Measurements from ENCODE around the gene OR2T4.

GRCh38 chr1:248380854-248381253 lies 19.4 kb downstream of the OR2T4 start:
- TF ChIP-seq CTCF (CRISPR knock-in tag; IDR thresholded peaks at IDR 0.05) = no peak
- no peak for TF ChIP-seq ZMYM2 (CRISPR knock-in tag; IDR thresholded peaks at IDR 0.05)
- no peak for TF ChIP-seq ZNF816 (CRISPR knock-in tag; IDR thresholded peaks at IDR 0.05; ENCODE audit: borderline replicate concordance)
- no peak for TF ChIP-seq PAF1 (CRISPR knock-in tag; IDR thresholded peaks at IDR 0.05)
- no peak for TF ChIP-seq CHD4 (IDR thresholded peaks at IDR 0.05; ENCODE audit: borderline replicate concordance, low read length)
- TF ChIP-seq KDM4B (CRISPR knock-in tag; IDR thresholded peaks at IDR 0.05) = no peak
- TF ChIP-seq SMC3 (IDR thresholded peaks at IDR 0.05; ENCODE audit: low read length) = no peak
- TF ChIP-seq JUNB (CRISPR knock-in tag; IDR thresholded peaks at IDR 0.05; ENCODE audit: borderline replicate concordance) = no peak
- TF ChIP-seq MEF2D (CRISPR knock-in tag; IDR thresholded peaks at IDR 0.05) = no peak
- no peak for TF ChIP-seq SP2 (CRISPR knock-in tag; IDR thresholded peaks at IDR 0.05)
- no peak for TF ChIP-seq ZBTB26 (CRISPR knock-in tag; IDR thresholded peaks at IDR 0.05; ENCODE audit: borderline replicate concordance)
- no peak for TF ChIP-seq USF2 (IDR thresholded peaks at IDR 0.05; ENCODE audit: low read depth, low read length)
- no peak for TF ChIP-seq USF2 (CRISPR knock-in tag; IDR thresholded peaks at IDR 0.05; ENCODE audit: borderline replicate concordance)

Measured in HepG2 (cell line).